ENCODE results near the gene TCP1.
"Not testable (repeated sequence)": the region's sequence is repeated elsewhere in the genome, so short reads cannot be mapped to it uniquely, and the experiment has no call there.

Gene TCP1

GRCh38 chr6:159789377-159790148 lies at the start of gene TCP1:
TCP1 (minus strand) TSS chr6:159789602; CDS start chr6:159789468, 134 bp downstream.
- peak; percentile 97 for DNase-seq (ENCODE audit: low spot score)

GRCh38 chr6:159838020-159838744 lies 48.8 kb upstream of the TCP1 start:
- DNase-seq (ENCODE audit: low spot score), result no peak

GRCh38 chr6:159837511-159837910 lies 48.1 kb upstream of the TCP1 start:
- no peak for DNase-seq (ENCODE audit: low spot score)

GRCh38 chr6:159836718-159837490 lies 47.5 kb upstream of the TCP1 start:
- no peak for DNase-seq (ENCODE audit: low spot score)

- no peak for DNase-seq (ENCODE audit: low spot score)
These were observed 44.7 kb upstream of the TCP1 start for GRCh38 chr6:159833997-159834603.

GRCh38 chr6:159833556-159833955 lies 44.2 kb upstream of the TCP1 start:
- DNase-seq (ENCODE audit: low spot score), result peak; percentile 79

- DNase-seq (ENCODE audit: low spot score), result no peak
These were observed 43.5 kb upstream of the TCP1 start for GRCh38 chr6:159832946-159833345.

GRCh38 chr6:159831373-159831679 lies 41.9 kb upstream of the TCP1 start:
- DNase-seq (ENCODE audit: low spot score), result no peak

- DNase-seq (ENCODE audit: low spot score), result no peak
These were observed 41.3 kb upstream of the TCP1 start for GRCh38 chr6:159830501-159831372.

- no peak for DNase-seq (ENCODE audit: low spot score)
These were observed 40.1 kb upstream of the TCP1 start for GRCh38 chr6:159829526-159829925.

GRCh38 chr6:159828074-159828473 lies 38.7 kb upstream of the TCP1 start:
- no peak for DNase-seq (ENCODE audit: low spot score)

GRCh38 chr6:159826968-159827647 lies 37.7 kb upstream of the TCP1 start:
- no peak for DNase-seq (ENCODE audit: low spot score)

- no peak for DNase-seq (ENCODE audit: low spot score)
These were observed 36.6 kb upstream of the TCP1 start for GRCh38 chr6:159826004-159826403.

GRCh38 chr6:159824690-159825089 lies 35.3 kb upstream of the TCP1 start:
- DNase-seq (ENCODE audit: low spot score), result not testable (repeated sequence)

- no peak for DNase-seq (ENCODE audit: low spot score)
These were observed 34.6 kb upstream of the TCP1 start for GRCh38 chr6:159823953-159824352.

- no peak for DNase-seq (ENCODE audit: low spot score)
These were observed 32.3 kb upstream of the TCP1 start for GRCh38 chr6:159821726-159822125.

GRCh38 chr6:159821122-159821521 lies 31.7 kb upstream of the TCP1 start:
- no peak for DNase-seq (ENCODE audit: low spot score)

GRCh38 chr6:159819932-159820640 lies 30.7 kb upstream of the TCP1 start:
- DNase-seq (ENCODE audit: low spot score), result no peak

- no peak for DNase-seq (ENCODE audit: low spot score)
These were observed 29.7 kb upstream of the TCP1 start for GRCh38 chr6:159819098-159819497.

Data from AG08395 (cell line).